ENCODE measurements around the gene TNFAIP8.

GRCh38 chr5:119347991-119348390 lies 7.8 kb upstream of the TNFAIP8 start:
- TF ChIP-seq, protein P1, sequence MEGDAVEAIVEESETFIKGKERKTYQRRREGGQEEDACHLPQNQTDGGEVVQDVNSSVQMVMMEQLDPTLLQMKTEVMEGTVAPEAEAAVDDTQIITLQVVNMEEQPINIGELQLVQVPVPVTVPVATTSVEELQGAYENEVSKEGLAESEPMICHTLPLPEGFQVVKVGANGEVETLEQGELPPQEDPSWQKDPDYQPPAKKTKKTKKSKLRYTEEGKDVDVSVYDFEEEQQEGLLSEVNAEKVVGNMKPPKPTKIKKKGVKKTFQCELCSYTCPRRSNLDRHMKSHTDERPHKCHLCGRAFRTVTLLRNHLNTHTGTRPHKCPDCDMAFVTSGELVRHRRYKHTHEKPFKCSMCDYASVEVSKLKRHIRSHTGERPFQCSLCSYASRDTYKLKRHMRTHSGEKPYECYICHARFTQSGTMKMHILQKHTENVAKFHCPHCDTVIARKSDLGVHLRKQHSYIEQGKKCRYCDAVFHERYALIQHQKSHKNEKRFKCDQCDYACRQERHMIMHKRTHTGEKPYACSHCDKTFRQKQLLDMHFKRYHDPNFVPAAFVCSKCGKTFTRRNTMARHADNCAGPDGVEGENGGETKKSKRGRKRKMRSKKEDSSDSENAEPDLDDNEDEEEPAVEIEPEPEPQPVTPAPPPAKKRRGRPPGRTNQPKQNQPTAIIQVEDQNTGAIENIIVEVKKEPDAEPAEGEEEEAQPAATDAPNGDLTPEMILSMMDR (IDR thresholded peaks at IDR 0.05), result no peak
- TF ChIP-seq ATF1 (CRISPR knock-in tag; IDR thresholded peaks at IDR 0.05), result no peak
- no peak for TF ChIP-seq TP53 (CRISPR knock-in tag; IDR thresholded peaks at IDR 0.05)
- TF ChIP-seq USF2 (CRISPR knock-in tag; IDR thresholded peaks at IDR 0.05), result no peak
- TF ChIP-seq ZNF121 (CRISPR knock-in tag; IDR thresholded peaks at IDR 0.05), result no peak
- no peak for TF ChIP-seq ZNF263 (CRISPR knock-in tag; IDR thresholded peaks at IDR 0.05; ENCODE audit: low read depth)
- TF ChIP-seq CREB1 (CRISPR knock-in tag; IDR thresholded peaks at IDR 0.05), result no peak
- TF ChIP-seq NFYB (CRISPR knock-in tag; conservative IDR thresholded peaks at IDR 0.05; ENCODE audit: low read depth), result no peak
- TF ChIP-seq ZNF281 (CRISPR knock-in tag; IDR thresholded peaks at IDR 0.05), result no peak
- no peak for TF ChIP-seq ETV6 (CRISPR knock-in tag; IDR thresholded peaks at IDR 0.05)
- TF ChIP-seq, protein P2, sequence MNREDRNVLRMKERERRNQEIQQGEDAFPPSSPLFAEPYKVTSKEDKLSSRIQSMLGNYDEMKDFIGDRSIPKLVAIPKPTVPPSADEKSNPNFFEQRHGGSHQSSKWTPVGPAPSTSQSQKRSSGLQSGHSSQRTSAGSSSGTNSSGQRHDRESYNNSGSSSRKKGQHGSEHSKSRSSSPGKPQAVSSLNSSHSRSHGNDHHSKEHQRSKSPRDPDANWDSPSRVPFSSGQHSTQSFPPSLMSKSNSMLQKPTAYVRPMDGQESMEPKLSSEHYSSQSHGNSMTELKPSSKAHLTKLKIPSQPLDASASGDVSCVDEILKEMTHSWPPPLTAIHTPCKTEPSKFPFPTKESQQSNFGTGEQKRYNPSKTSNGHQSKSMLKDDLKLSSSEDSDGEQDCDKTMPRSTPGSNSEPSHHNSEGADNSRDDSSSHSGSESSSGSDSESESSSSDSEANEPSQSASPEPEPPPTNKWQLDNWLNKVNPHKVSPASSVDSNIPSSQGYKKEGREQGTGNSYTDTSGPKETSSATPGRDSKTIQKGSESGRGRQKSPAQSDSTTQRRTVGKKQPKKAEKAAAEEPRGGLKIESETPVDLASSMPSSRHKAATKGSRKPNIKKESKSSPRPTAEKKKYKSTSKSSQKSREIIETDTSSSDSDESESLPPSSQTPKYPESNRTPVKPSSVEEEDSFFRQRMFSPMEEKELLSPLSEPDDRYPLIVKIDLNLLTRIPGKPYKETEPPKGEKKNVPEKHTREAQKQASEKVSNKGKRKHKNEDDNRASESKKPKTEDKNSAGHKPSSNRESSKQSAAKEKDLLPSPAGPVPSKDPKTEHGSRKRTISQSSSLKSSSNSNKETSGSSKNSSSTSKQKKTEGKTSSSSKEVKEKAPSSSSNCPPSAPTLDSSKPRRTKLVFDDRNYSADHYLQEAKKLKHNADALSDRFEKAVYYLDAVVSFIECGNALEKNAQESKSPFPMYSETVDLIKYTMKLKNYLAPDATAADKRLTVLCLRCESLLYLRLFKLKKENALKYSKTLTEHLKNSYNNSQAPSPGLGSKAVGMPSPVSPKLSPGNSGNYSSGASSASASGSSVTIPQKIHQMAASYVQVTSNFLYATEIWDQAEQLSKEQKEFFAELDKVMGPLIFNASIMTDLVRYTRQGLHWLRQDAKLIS (CRISPR knock-in tag; IDR thresholded peaks at IDR 0.05; ENCODE audit: borderline replicate concordance), result no peak
- TF ChIP-seq, protein P3, sequence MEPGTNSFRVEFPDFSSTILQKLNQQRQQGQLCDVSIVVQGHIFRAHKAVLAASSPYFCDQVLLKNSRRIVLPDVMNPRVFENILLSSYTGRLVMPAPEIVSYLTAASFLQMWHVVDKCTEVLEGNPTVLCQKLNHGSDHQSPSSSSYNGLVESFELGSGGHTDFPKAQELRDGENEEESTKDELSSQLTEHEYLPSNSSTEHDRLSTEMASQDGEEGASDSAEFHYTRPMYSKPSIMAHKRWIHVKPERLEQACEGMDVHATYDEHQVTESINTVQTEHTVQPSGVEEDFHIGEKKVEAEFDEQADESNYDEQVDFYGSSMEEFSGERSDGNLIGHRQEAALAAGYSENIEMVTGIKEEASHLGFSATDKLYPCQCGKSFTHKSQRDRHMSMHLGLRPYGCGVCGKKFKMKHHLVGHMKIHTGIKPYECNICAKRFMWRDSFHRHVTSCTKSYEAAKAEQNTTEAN (CRISPR knock-in tag; IDR thresholded peaks at IDR 0.05), result no peak
- no peak for TF ChIP-seq NR2C2 (CRISPR knock-in tag; IDR thresholded peaks at IDR 0.05)

Measured in WTC11 (cell line).